Mesothelial cell of epicardium (in vitro differentiated cells): ENCODE results near the gene BLCAP. TPM values are rescaled to one million over a fixed set of nuclear protein-coding genes. Genes with fewer than 3 reads are reported as not detected.

Experiments used
- DNase-seq, 2 experiments: peaks; one replicate each; pipeline ENCODE4 v3.0.0; 2021; ENCODE audit warnings: low spot score in 2 of 2; ENCODE audit not compliant: unreplicated experiment in 2 of 2
- H3K27ac Mint-ChIP-seq: 2 replicates; pipeline ENCODE4 v1.8.0; 2021; ENCODE audit warnings: mixed read lengths
- H3K27me3 Mint-ChIP-seq: 2 replicates; pipeline ENCODE4 v1.8.0; 2021; ENCODE audit warnings: low read depth, mixed read lengths
- H3K36me3 Mint-ChIP-seq: 2 replicates; pipeline ENCODE4 v1.8.0; 2021; ENCODE audit warnings: mixed read lengths
- H3K4me1 Mint-ChIP-seq: 2 replicates; pipeline ENCODE4 v1.8.0; 2021; ENCODE audit warnings: mixed read lengths
- H3K4me3 Mint-ChIP-seq: 2 replicates; pipeline ENCODE4 v1.8.0; 2021; ENCODE audit warnings: mild to moderate bottlenecking, moderate library complexity, mixed read lengths
- H3K9me3 Mint-ChIP-seq: 2 replicates; pipeline ENCODE4 v1.8.0; 2021; ENCODE audit warnings: mixed read lengths
- total RNA-seq: library from RNA; stranded (reverse); gene quantifications from 3 replicates; pipeline ENCODE4 v1.2.1, GENCODE V29; 2021
- TF ChIP-seq, protein P1 (sequence below): fragments of 200-600 bp; sonication (generic); IDR thresholded peaks from one replicate; pipeline ENCODE4 v1.5.0; 2021; ENCODE audit warnings: antibody characterized with exemption; ENCODE audit not compliant: unreplicated experiment

Gene BLCAP
- total RNA-seq, 1 donor from 2014 or later: 76.2 TPM

DNA sequence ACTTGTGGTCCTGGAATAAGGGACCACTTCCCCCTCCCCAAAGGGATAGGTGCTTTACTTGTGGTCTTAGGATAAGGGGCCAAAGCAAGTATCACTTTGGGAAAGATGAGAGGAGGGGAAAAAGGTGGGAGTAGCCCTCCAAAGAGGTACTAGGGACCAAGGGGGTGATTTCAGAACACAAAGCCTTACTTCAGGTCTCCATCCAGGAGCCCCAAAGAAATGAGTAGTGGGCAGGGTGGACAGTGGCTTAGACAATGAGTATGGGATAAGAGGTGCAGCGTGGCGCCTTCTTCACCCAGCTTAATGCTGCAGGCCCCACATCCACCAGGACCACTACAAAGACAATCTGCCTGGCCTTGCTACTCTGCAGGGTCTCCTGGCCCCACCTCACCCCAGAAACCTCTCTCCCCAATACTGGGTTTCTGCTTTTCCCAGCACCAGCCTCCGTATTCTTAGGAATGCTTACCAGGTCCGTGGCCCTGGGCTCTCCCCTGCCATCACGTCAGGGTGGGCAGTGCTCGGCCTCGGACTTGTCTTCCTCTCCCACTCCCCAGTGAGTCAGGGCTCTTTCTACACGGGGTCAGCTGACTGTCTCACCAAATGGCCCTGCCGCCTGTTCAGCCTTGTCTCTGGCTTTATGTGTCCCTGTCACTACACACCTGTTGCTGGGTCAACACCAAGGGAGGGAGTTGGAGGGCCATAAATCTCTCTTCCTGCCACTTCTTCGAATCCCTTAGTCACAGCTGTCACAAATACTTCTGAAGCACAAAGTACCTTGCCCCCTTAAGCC, 3.6 kb downstream of the BLCAP start:
- DNase-seq: no peak
- Mint-ChIP-seq H3K4me3 (no peak overlapping the region), H3K36me3 (peaks cover 12% of the 10 kb centered on the region), H3K4me1 (peaks cover 47% of the 10 kb centered on the region), H3K27ac (no peak overlapping the region), H3K27me3 (no peaks in the 10 kb centered on the region), H3K9me3 (no peaks in the 10 kb centered on the region)
- TF ChIP-seq, protein P1, sequence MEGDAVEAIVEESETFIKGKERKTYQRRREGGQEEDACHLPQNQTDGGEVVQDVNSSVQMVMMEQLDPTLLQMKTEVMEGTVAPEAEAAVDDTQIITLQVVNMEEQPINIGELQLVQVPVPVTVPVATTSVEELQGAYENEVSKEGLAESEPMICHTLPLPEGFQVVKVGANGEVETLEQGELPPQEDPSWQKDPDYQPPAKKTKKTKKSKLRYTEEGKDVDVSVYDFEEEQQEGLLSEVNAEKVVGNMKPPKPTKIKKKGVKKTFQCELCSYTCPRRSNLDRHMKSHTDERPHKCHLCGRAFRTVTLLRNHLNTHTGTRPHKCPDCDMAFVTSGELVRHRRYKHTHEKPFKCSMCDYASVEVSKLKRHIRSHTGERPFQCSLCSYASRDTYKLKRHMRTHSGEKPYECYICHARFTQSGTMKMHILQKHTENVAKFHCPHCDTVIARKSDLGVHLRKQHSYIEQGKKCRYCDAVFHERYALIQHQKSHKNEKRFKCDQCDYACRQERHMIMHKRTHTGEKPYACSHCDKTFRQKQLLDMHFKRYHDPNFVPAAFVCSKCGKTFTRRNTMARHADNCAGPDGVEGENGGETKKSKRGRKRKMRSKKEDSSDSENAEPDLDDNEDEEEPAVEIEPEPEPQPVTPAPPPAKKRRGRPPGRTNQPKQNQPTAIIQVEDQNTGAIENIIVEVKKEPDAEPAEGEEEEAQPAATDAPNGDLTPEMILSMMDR: no peak

DNA sequence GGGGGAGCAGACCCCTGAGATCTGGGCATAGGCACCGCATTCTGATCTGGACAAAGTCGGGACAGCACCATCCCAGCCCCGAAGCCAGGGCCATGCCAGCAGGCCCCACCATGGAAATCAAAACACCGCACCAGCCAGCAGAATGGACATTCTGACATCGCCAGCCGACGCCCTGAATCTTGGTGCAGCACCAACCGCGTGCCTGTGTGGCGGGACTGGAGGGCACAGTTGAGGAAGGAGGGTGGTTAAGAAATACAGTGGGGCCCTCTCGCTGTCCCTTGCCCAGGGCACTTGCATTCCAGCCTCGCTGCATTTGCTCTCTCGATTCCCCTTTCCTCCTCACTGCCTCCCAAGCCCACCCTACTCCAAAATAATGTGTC, 4.7 kb downstream of the BLCAP start:
- Mint-ChIP-seq H3K27ac (no peak overlapping the region), H3K4me1 (peaks cover 44% of the 10 kb centered on the region), H3K4me3 (peak overlapping the region; percentile 7), H3K36me3 (peaks cover 14% of the 10 kb centered on the region), H3K9me3 (no peaks in the 10 kb centered on the region), H3K27me3 (no peaks in the 10 kb centered on the region)
- TF ChIP-seq, protein P1: no peak
- DNase-seq: no peak

DNA sequence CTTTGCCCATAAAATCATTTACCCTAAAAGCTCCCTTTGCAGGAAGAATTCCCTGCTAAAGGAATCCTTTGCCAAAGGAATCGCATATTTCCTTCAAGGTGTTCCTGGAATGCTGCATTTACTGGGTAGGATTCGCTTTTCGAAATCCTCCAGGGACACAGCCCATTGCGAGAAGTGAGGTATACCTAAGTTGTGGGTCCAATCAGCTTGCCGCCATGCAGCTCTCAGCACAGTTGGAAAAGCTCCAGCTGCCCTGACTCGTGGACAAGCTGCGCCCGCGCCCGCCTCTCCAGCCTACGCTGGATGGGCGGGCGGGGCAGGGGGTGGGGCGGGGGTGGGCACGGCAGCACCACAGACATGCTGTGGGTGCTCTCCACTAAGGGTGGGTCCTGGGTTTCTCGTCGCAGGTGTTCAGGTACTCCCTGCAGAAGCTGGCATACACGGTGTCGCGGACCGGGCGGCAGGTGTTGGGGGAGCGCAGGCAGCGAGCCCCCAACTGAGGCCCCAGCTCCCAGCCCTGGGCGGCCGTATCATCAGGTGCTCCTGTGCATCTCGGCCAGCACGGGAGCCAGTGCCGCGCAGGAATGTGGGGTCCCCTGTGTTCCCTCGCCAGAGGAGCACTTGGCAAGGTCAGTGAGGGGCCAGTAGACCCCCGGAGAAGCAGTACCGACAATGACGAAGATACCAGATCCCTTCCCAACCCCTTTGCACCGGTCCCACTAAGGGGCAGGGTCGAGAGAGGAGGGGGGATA, 5.2 kb downstream of the BLCAP start:
- DNase-seq: no peak
- Mint-ChIP-seq H3K36me3 (peaks cover 14% of the 10 kb centered on the region), H3K27me3 (no peaks in the 10 kb centered on the region), H3K4me1 (peaks cover 50% of the 10 kb centered on the region), H3K4me3 (peak overlapping the region; percentile 17), H3K9me3 (no peaks in the 10 kb centered on the region), H3K27ac (no peak overlapping the region)
- TF ChIP-seq, protein P1: no peak

DNA sequence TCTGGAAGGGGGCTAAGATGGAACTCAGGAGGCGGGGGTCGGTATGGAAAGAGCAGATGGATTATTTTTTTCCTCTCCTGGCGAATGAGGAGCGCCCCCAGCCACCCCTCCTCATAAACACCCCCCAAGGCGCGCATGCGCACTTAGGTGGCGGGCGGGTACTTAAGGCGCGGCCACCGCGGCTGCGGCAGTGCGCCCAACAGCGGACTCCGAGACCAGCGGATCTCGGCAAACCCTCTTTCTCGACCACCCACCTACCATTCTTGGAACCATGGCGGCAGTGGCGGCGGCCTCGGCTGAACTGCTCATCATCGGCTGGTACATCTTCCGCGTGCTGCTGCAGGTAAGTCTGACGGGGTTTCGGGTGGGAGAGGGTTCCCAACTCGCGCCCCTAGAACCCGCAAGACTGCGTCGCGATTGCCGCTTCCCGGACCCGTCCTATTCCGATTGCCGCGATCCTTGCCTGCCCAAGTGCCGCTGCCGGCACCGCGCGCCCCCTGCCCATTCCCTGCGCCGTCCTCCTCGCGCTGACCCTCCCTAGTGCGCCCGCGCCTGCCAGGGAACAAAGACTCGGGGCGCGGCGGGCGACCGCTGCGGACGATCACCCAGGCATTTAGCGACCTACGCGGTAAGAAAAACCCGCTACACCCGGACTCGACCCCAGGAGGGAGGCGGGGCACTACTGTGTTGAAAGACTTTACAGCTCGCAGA, 6.5 kb downstream of the BLCAP start, which contains the start of gene NNAT:
NNAT (plus strand) TSS at position 190 of the 711 bp plus-strand sequence; CDS start at position 272, 82 bp downstream.
- no peaks in the 10 kb centered on the region for H3K9me3 Mint-ChIP-seq
- peaks cover 53% of the 10 kb centered on the region for H3K4me1 Mint-ChIP-seq
- peak within 1 kb of the TSS; percentile 25 for H3K27ac Mint-ChIP-seq
- H3K4me3 Mint-ChIP-seq: peak within 1 kb of the TSS; percentile 79
- H3K36me3 Mint-ChIP-seq: peaks cover 14% of the 10 kb centered on the region
- DNase-seq: peak; percentile 32 to 65
- H3K27me3 Mint-ChIP-seq: no peaks in the 10 kb centered on the region
- TF ChIP-seq, protein P1: no peak

DNA sequence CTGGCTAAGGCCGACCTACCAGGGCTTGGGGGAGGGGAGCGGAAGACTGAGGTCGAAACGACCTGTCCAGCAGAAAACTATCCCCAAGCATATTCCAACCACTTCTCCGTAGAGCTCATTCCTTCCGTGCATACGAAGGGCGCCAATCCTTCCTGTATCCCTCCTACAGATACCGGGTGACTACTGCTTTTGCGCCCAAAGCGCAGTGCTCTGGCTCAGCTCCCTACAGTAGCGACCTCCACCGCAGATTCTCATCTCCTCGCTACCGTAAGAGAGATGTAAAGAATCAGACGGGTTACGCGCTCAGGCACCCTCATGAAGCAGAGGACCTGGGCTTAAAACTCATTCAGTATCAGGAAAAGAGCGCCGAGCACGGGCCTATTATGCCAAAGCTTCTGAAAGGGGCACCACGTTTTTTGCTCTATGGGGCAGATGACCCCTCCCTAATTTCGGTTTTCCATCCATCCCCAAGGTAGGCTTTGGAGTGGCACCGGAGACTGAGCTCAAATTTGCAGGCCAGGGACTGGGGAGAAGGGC, 7.2 kb downstream of the BLCAP start:
- H3K27ac Mint-ChIP-seq: no peak overlapping the region
- no peak for DNase-seq
- H3K4me3 Mint-ChIP-seq: peak overlapping the region; percentile 79
- H3K36me3 Mint-ChIP-seq: peaks cover 14% of the 10 kb centered on the region
- H3K9me3 Mint-ChIP-seq: no peaks in the 10 kb centered on the region
- peaks cover 50% of the 10 kb centered on the region for H3K4me1 Mint-ChIP-seq
- TF ChIP-seq, protein P1: no peak
- H3K27me3 Mint-ChIP-seq: no peaks in the 10 kb centered on the region
